ENCODE results near the gene CGB1. TPM values are rescaled to one million over a fixed set of nuclear protein-coding genes. Genes with fewer than 3 reads are reported as not detected.
A peak's percentile ranks its signal among the peaks of the same experiment; 100 is the strongest.

The CGB1 gene
- total RNA-seq, 1 experiment from 2014 or later: not detected

- POLR2A ChIA-PET: interaction anchor here (0.6 to 1.2 kb wide), 5 partner anchors 8 to 161 kb away, joined by 3 to 8 read pairs (median 3); partner anchors contain the start of genes GYS1 and RUVBL2
- no peaks in the 10 kb centered on the region for H3K9me3 ChIP-seq
- peaks cover 6% of the 10 kb centered on the region for H3K36me3 Mint-ChIP-seq (ENCODE audit: insufficient read depth, unreplicated experiment)
- peak overlapping the region; percentile 38 for H3K4me3 ChIP-seq (ENCODE audit: low read depth, low read length)
- peak; percentile 55 to 80 for DNase-seq
- peaks cover 10% of the 10 kb centered on the region for H3K9me3 Mint-ChIP-seq (ENCODE audit: unreplicated experiment)
- H3K4me1 Mint-ChIP-seq (ENCODE audit: low read depth, unreplicated experiment): peaks cover 26% of the 10 kb centered on the region
- peak overlapping the region; percentile 71 for H3K4me3 Mint-ChIP-seq (ENCODE audit: unreplicated experiment)
- peak overlapping the region; percentile 73 for H3K27ac Mint-ChIP-seq (ENCODE audit: unreplicated experiment)
- TF ChIP-seq CTCF (IDR thresholded peaks at IDR 0.05; ENCODE audit: insufficient read depth in 1 of 2, low read depth in 1 of 2, low read length in 1 of 2, severe bottlenecking in 1 of 2, unreplicated experiment in 1 of 2): no peak
- BruUV-seq (replicated peaks): no TSS peak
- CTCF ChIA-PET: interaction anchor here (0.6 to 1.8 kb wide), 8 partner anchors 8 to 1293 kb away, joined by 4 to 16 read pairs (median 5); a partner anchor contains a TSS
- no peaks in the 10 kb centered on the region for H3K27me3 Mint-ChIP-seq (ENCODE audit: insufficient read depth, unreplicated experiment)
- no peaks in the 10 kb centered on the region for H3K36me3 ChIP-seq (ENCODE audit: control insufficient read depth, insufficient read depth, low read length)
- intact Hi-C loops (cut with micrococcal nuclease; ENCODE audit: unreplicated experiment): loop anchor here (2.0 kb wide), 1 partner anchor 21 kb away; the partner anchor contains the start of gene SNRNP70
- H3K27me3 ChIP-seq (replicated peaks; ENCODE audit: control insufficient read depth, insufficient read depth, low read length): no peaks in the 10 kb centered on the region
- H3K4me1 ChIP-seq: peaks cover 34% of the 10 kb centered on the region
Measured at GRCh38 chr19:49064029-49064629, 27.4 kb upstream of the CGB1 start.

- Mint-ChIP-seq H3K36me3 (ENCODE audit: insufficient read depth, unreplicated experiment) (peaks cover 6% of the 10 kb centered on the region), H3K9me3 (ENCODE audit: unreplicated experiment) (no peaks in the 10 kb centered on the region), H3K4me3 (ENCODE audit: unreplicated experiment) (no peak overlapping the region), H3K27ac (ENCODE audit: unreplicated experiment) (no peak overlapping the region), H3K4me1 (ENCODE audit: low read depth, unreplicated experiment) (peaks cover 18% of the 10 kb centered on the region), H3K27me3 (ENCODE audit: insufficient read depth, unreplicated experiment) (peaks cover 6% of the 10 kb centered on the region)
- no peaks in the 10 kb centered on the region for H3K27me3 ChIP-seq (replicated peaks; ENCODE audit: control insufficient read depth, insufficient read depth, low read length)
- H3K36me3 ChIP-seq (ENCODE audit: control insufficient read depth, insufficient read depth, low read length): no peaks in the 10 kb centered on the region
- DNase-seq: no peak
- BruUV-seq (replicated peaks): no TSS peak
- H3K9me3 ChIP-seq: no peaks in the 10 kb centered on the region
- ChIA-PET POLR2A (no interaction called here), CTCF (no interaction called here)
- intact Hi-C loops (cut with micrococcal nuclease; ENCODE audit: unreplicated experiment): no loop called here
- H3K4me1 ChIP-seq: peaks cover 25% of the 10 kb centered on the region
- no peak for TF ChIP-seq CTCF (IDR thresholded peaks at IDR 0.05; ENCODE audit: insufficient read depth in 1 of 2, low read depth in 1 of 2, low read length in 1 of 2, severe bottlenecking in 1 of 2, unreplicated experiment in 1 of 2)
- no peak overlapping the region for H3K4me3 ChIP-seq (ENCODE audit: low read depth, low read length)
Measured at GRCh38 chr19:49061445-49061844, 24.8 kb upstream of the CGB1 start.

GRCh38 chr19:49061000-49061399, 24.3 kb upstream of the CGB1 start:
- H3K9me3 Mint-ChIP-seq (ENCODE audit: unreplicated experiment): no peaks in the 10 kb centered on the region
- ChIA-PET POLR2A (no interaction called here), CTCF (no interaction called here)
- Histone ChIP-seq H3K4me1 (peaks cover 21% of the 10 kb centered on the region), H3K36me3 (ENCODE audit: control insufficient read depth, insufficient read depth, low read length) (no peaks in the 10 kb centered on the region), H3K27me3 (replicated peaks; ENCODE audit: control insufficient read depth, insufficient read depth, low read length) (no peaks in the 10 kb centered on the region), H3K4me3 (ENCODE audit: low read depth, low read length) (no peak overlapping the region), H3K9me3 (no peaks in the 10 kb centered on the region)
- H3K4me3 Mint-ChIP-seq (ENCODE audit: unreplicated experiment): no peak overlapping the region
- H3K4me1 Mint-ChIP-seq (ENCODE audit: low read depth, unreplicated experiment): peaks cover 15% of the 10 kb centered on the region
- peaks cover 6% of the 10 kb centered on the region for H3K36me3 Mint-ChIP-seq (ENCODE audit: insufficient read depth, unreplicated experiment)
- no peak for DNase-seq
- TSS peak; percentile 32 for BruUV-seq (replicated peaks)
- intact Hi-C loops (cut with micrococcal nuclease; ENCODE audit: unreplicated experiment): no loop called here
- peaks cover 6% of the 10 kb centered on the region for H3K27me3 Mint-ChIP-seq (ENCODE audit: insufficient read depth, unreplicated experiment)
- no peak overlapping the region for H3K27ac Mint-ChIP-seq (ENCODE audit: unreplicated experiment)
- TF ChIP-seq CTCF (IDR thresholded peaks at IDR 0.05; ENCODE audit: insufficient read depth in 1 of 2, low read depth in 1 of 2, low read length in 1 of 2, severe bottlenecking in 1 of 2, unreplicated experiment in 1 of 2): no peak

Data from Caco-2 (cell line).